Endothelial cell of umbilical vein (primary cell): ENCODE data around the gene ITIH4.

ENCODE experiments used
- EZH2 ChIP-seq: IDR thresholded peaks from 2 replicates; pipeline ENCODE4 v1.6.1; 2012; ENCODE audit warnings: borderline replicate concordance, low read depth, mild to moderate bottlenecking, moderate library complexity, low read length, inconsistent platforms; ENCODE audit not compliant: severe bottlenecking
- FOS ChIP-seq: IDR thresholded peaks from 2 replicates; pipeline ENCODE4 v1.6.1; 2011; ENCODE audit warnings: mild to moderate bottlenecking, low read length, moderate library complexity, borderline replicate concordance; ENCODE audit not compliant: insufficient read depth
- GATA2 ChIP-seq: IDR thresholded peaks from 2 replicates; pipeline ENCODE4 v1.7.0; 2011; ENCODE audit warnings: low read depth, mild to moderate bottlenecking, moderate library complexity, mixed read lengths, low read length; ENCODE audit not compliant: insufficient read length, insufficient read depth
- JUN ChIP-seq: IDR thresholded peaks from 2 replicates; pipeline ENCODE4 v1.6.1; 2011; ENCODE audit warnings: borderline replicate concordance, low read depth; ENCODE audit not compliant: insufficient read length, insufficient read depth
- MYC ChIP-seq: IDR thresholded peaks from one replicate; pipeline ENCODE4 v1.6.1; 2011; ENCODE audit warnings: mild to moderate bottlenecking, low read depth, low read length
- POLR2A ChIP-seq: IDR thresholded peaks from 2 replicates; pipeline ENCODE4 v1.6.1; 2012; ENCODE audit warnings: low read depth, mild to moderate bottlenecking, control low read depth, low read length
- POLR2AphosphoS5 ChIP-seq: IDR thresholded peaks from 2 replicates; pipeline ENCODE4 v1.6.1; 2012; ENCODE audit warnings: low read depth, mild to moderate bottlenecking, control low read depth, low read length, moderate library complexity; ENCODE audit not compliant: insufficient read depth
- TF ChIP-seq, protein P1 (sequence below), 2 donors: IDR thresholded peaks; 1 replicate in 1 of 2; 2 replicates in 1 of 2; pipeline ENCODE4 v1.5.1; 2011; ENCODE audit warnings: low read length in 2 of 2, mild to moderate bottlenecking in 2 of 2, moderate library complexity in 2 of 2, control low read depth in 1 of 2, inconsistent platforms in 1 of 2, low read depth in 1 of 2; ENCODE audit not compliant: insufficient read depth in 1 of 2; ENCODE audit errors: extremely low read depth in 1 of 2
- TF ChIP-seq, protein P2 (sequence below): IDR thresholded peaks from 2 replicates; pipeline ENCODE4 v1.6.1; 2011; ENCODE audit not compliant: insufficient read depth, insufficient read length

DNA sequence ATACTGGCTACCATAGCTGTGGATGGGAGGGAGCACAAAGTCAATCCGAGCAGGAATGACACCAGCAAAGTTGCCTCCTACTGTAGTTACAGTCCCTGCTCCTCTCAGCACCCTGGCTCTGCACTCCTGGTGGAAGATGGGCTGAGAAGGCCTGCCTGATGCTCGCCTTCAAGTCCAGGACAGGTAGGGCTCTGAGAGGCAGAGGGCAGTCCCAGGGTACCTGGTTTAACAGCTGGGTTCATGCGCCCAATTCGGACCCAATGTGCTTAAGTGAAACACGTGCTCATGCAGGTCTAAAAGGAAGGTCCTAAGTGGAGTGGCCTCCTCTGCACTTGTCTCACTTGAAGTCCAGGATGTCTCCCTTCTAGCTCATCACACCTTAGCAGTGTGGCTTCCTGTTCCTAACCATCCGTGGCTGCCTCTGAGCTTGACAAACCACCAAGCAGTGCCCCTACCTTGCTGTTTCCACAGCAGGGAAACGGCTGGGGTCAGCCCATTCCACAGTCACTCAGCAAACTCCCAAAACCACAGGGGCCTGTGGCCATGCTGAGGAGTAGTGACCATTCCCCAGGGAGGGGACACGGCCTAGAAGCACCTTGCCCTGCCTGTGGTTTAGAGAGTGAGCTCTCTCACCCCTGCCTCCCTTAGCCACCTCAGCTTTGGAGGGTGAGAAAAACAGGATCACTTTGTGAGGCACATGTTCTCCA, 8.2 kb upstream of the ITIH4 start:
- no peak for TF ChIP-seq POLR2AphosphoS5
- TF ChIP-seq, protein P1, sequence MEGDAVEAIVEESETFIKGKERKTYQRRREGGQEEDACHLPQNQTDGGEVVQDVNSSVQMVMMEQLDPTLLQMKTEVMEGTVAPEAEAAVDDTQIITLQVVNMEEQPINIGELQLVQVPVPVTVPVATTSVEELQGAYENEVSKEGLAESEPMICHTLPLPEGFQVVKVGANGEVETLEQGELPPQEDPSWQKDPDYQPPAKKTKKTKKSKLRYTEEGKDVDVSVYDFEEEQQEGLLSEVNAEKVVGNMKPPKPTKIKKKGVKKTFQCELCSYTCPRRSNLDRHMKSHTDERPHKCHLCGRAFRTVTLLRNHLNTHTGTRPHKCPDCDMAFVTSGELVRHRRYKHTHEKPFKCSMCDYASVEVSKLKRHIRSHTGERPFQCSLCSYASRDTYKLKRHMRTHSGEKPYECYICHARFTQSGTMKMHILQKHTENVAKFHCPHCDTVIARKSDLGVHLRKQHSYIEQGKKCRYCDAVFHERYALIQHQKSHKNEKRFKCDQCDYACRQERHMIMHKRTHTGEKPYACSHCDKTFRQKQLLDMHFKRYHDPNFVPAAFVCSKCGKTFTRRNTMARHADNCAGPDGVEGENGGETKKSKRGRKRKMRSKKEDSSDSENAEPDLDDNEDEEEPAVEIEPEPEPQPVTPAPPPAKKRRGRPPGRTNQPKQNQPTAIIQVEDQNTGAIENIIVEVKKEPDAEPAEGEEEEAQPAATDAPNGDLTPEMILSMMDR (IDR thresholded peaks at IDR 0.05; ENCODE audit: extremely low read depth in 1 of 2, insufficient read depth in 1 of 2, low read depth in 1 of 2, low read length in 2 of 2) = no peak
- TF ChIP-seq POLR2A = no peak
- TF ChIP-seq GATA2 = no peak
- TF ChIP-seq EZH2 = no peak
- no peak for TF ChIP-seq JUN
- TF ChIP-seq, protein P2, sequence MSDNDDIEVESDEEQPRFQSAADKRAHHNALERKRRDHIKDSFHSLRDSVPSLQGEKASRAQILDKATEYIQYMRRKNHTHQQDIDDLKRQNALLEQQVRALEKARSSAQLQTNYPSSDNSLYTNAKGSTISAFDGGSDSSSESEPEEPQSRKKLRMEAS = no peak
- no peak for TF ChIP-seq MYC
- TF ChIP-seq FOS = no peak
